Adrenal gland (tissue), 12 donors: ENCODE measurements around the gene M1AP. TPM values are rescaled to one million over a fixed set of nuclear protein-coding genes. Genes with fewer than 3 reads are reported as not detected.

Source experiments
- DNase-seq, 7 donors: peaks; one replicate each; pipeline ENCODE4 v3.0.0-alpha.2; 2019 to 2020
- H3K27ac ChIP-seq, 5 donors: fragments of 200-600 bp; sonication (generic) in 4 of 5; 1 replicate in 3 of 5; 2 replicates in 2 of 5; pipeline versions ENCODE4 v1.5.1 to v1.8.0; 2016 to 2020; ENCODE audit warnings: mild to moderate bottlenecking in 1 of 5
- H3K27me3 ChIP-seq: fragments of 200-600 bp; 2 replicates; pipeline ENCODE4 v1.8.0; 2021
- H3K36me3 ChIP-seq, 2 donors: fragments of 200-600 bp; replicated peaks in 1 of 2; 1 replicate in 1 of 2; 2 replicates in 1 of 2; pipeline versions ENCODE4 v1.5.1 to v1.8.0; 2018 to 2022
- H3K4me1 ChIP-seq, 2 donors: fragments of 200-600 bp; replicated peaks in 1 of 2; 1 replicate in 1 of 2; 2 replicates in 1 of 2; pipeline versions ENCODE4 v1.5.1 to v1.8.0; 2018 to 2021
- H3K4me3 ChIP-seq, 4 donors: fragments of 200-600 bp; sonication (generic) in 3 of 4; one replicate each; pipeline ENCODE4 v1.5.1; 2016 to 2018
- H3K9me3 ChIP-seq, 3 donors: fragments of 200-600 bp; sonication (generic) in 1 of 3; replicated peaks in 1 of 3; 1 replicate in 2 of 3; 2 replicates in 1 of 3; pipeline versions ENCODE4 v1.5.1 to v1.8.0; 2016 to 2021
- CTCF ChIP-seq, 6 experiments: fragments of 450-650 bp in 4 of 6; fragments of 200-600 bp in 2 of 6; sonication (generic) in 1 of 6; IDR thresholded peaks; 1 replicate in 5 of 6; 2 replicates in 1 of 6; pipeline versions ENCODE4 v1.5.1 to v1.8.0; 2016 to 2021; ENCODE audit warnings: antibody characterized with exemption in 6 of 6, mild to moderate bottlenecking in 2 of 6, moderate library complexity in 1 of 6
- POLR2A ChIP-seq, 2 donors: fragments of 450-650 bp; IDR thresholded peaks; one replicate each; pipeline ENCODE4 v1.6.1; 2017; ENCODE audit warnings: antibody characterized with exemption in 2 of 2, mild to moderate bottlenecking in 2 of 2, moderate library complexity in 1 of 2
- WGBS, 4 donors: extraction: QIAGEN DNeasy Blood & Tissue Kit in 2 of 4; methylation state at CpG; one replicate each; pipeline versions ENCODE4 v1.1.5 to v1.1.7; 2013 to 2017; 5-methylcytosine and 5-hydroxymethylcytosine counted together
- intact Hi-C, 2 donors: fragments of 100-400 bp; cut with DNase I; formaldehyde crosslinking; loops; one replicate each; pipeline versions ENCODE4 v1.14.1 to v1.15.0; 2022 to 2023
- polyA plus RNA-seq, 3 donors: library from polyadenylated mRNA; stranded (reverse); fragments of 200-250 nt in 2 of 3; fragments of 350-450 nt in 1 of 3; fragmentation: Illumina TruSeq in 1 of 3; extraction: RNeasy Lipid Tissue Mini Kit (QIAGEN cat#74804) in 1 of 3; gene quantifications; one replicate each; pipeline ENCODE4 v1.2.3, GENCODE V29; 2013 to 2014
- total RNA-seq, 9 donors: library from RNA; depleted of rRNA in 4 of 9; stranded (reverse); fragments of >200 nt in 4 of 9; fragments of 120-200 nt in 1 of 9; fragmentation: NEBNext Ultra II Directional in 1 of 9; extraction: Animal tissue kit (Norgen Biotek cat#: 25700) in 1 of 9; gene quantifications; one replicate each; pipeline versions ENCODE4 v1.1.0 to v1.2.4, GENCODE V29; 2013 to 2023
- donor health status: healthy with polysubstance abuse.
- donor health status: Bipolar disorder and iron deficiency.
- donor health status: DM: yes; HTN: yes; CAD: no.
- donor health status: DM: no; HTN: no; CAD: no.
- donor health status: DM: no; HTN: no; CAD: no.
- donor health status: DM: yes; HTN: yes; CAD: no.

The M1AP gene
- total and polyA plus RNA-seq, 12 donors: 0.47 to 2.2 (median 0.84) TPM; not detected in 1

- peak overlapping the region in 1 of 4 donors; percentile 39 for H3K4me3 ChIP-seq
- 62 to 74% (median 68%) methylated on average over 12 to 13 of the region's 13 CpGs for WGBS, 4 donors
- intact Hi-C loops: no loop called here
- no peak for DNase-seq
- no peaks in the 10 kb centered on the region for H3K36me3 ChIP-seq
- H3K4me1 ChIP-seq: peaks cover 0 to 18% of the 10 kb centered on the region in 2 donors
- H3K27ac ChIP-seq: no peak overlapping the region
- peaks cover 88% of the 10 kb centered on the region for H3K27me3 ChIP-seq
- no peak for TF ChIP-seq POLR2A (IDR thresholded peaks at IDR 0.05)
- no peak for TF ChIP-seq CTCF (IDR thresholded peaks at IDR 0.05)
- H3K9me3 ChIP-seq: no peaks in the 10 kb centered on the region
Observed at GRCh38 chr2:74516650-74517049, 131.5 kb downstream of the M1AP start.

- Histone ChIP-seq H3K4me3 (peak overlapping the region in 1 of 4 donors; percentile 39), H3K27ac (no peak overlapping the region), H3K4me1 (peaks cover 0 to 18% of the 10 kb centered on the region in 2 donors), H3K9me3 (no peaks in the 10 kb centered on the region), H3K27me3 (peaks cover 92% of the 10 kb centered on the region), H3K36me3 (no peaks in the 10 kb centered on the region)
- intact Hi-C loops: no loop called here
- peak; percentile 52 to 88 (median 60) for DNase-seq
- peak in 1 of 6 experiments; percentile 1 for TF ChIP-seq CTCF (IDR thresholded peaks at IDR 0.05)
- no peak for TF ChIP-seq POLR2A (IDR thresholded peaks at IDR 0.05)
- 1 to 7% (median 4%) methylated on average over 22 to 72 of the region's 72 CpGs for WGBS, 4 donors
Observed at GRCh38 chr2:74515981-74516633, 132.0 kb downstream of the M1AP start.

GRCh38 chr2:74515271-74515980 lies 132.7 kb downstream of the M1AP start:
- intact Hi-C loops: no loop called here
- DNase-seq: no peak
- peaks cover 96% of the 10 kb centered on the region for H3K27me3 ChIP-seq
- H3K36me3 ChIP-seq: no peaks in the 10 kb centered on the region
- WGBS, 4 donors: 10 to 18% (median 11%) methylated on average over 9 to 60 of the region's 60 CpGs
- peak overlapping the region in 1 of 4 donors; percentile 39 for H3K4me3 ChIP-seq
- TF ChIP-seq POLR2A (IDR thresholded peaks at IDR 0.05): no peak
- TF ChIP-seq CTCF (IDR thresholded peaks at IDR 0.05): no peak
- peak overlapping the region in 1 of 5 donors; percentile 52 for H3K27ac ChIP-seq
- peaks cover 0 to 18% of the 10 kb centered on the region in 2 donors for H3K4me1 ChIP-seq
- H3K9me3 ChIP-seq: no peaks in the 10 kb centered on the region

GRCh38 chr2:74514368-74515270 lies 133.5 kb downstream of the M1AP start, which contains the start of gene TLX2:
Gene TLX2 (plus strand): TSS chr2:74514450. CDS start chr2:74514807, 357 bp downstream.
- Histone ChIP-seq H3K9me3 (no peaks in the 10 kb centered on the region), H3K4me3 (peak within 1 kb of the TSS in 1 of 4 donors; percentile 12), H3K36me3 (no peaks in the 10 kb centered on the region), H3K27me3 (peaks cover 88% of the 10 kb centered on the region), H3K4me1 (peaks cover 0 to 18% of the 10 kb centered on the region in 2 donors), H3K27ac (peak within 1 kb of the TSS in 1 of 5 donors; percentile 52)
- intact Hi-C loops: no loop called here
- WGBS, 4 donors: 4 to 8% (median 5%) methylated on average over 13 to 82 of the region's 82 CpGs
- DNase-seq: peak in 1 of 7 donors; percentile 67
- TF ChIP-seq POLR2A (IDR thresholded peaks at IDR 0.05): no peak
- no peak for TF ChIP-seq CTCF (IDR thresholded peaks at IDR 0.05)
